K562 (cell line): ENCODE data around the gene MBOAT7. TPM values are rescaled to one million over a fixed set of nuclear protein-coding genes. Genes with fewer than 3 reads are reported as not detected.

ENCODE experiments used
- CEBPZ ChIP-seq: fragments of 150-350 bp; IDR thresholded peaks from 2 replicates; pipeline ENCODE4 v1.6.1; 2014; ENCODE audit warnings: low read depth, mild to moderate bottlenecking, low read length, borderline replicate concordance
- CREB3L1 ChIP-seq: fragments of 450-650 bp; IDR thresholded peaks from 2 replicates; pipeline ENCODE4 v1.6.1; 2014; ENCODE audit warnings: low read depth, mild to moderate bottlenecking, moderate library complexity, borderline replicate concordance
- E2F4 ChIP-seq: sonication (generic); formaldehyde crosslinking; IDR thresholded peaks from 2 replicates; pipeline ENCODE4 v1.8.0; 2022; ENCODE audit warnings: mild to moderate bottlenecking, low read depth, missing genetic modification reagents
- HEY1 ChIP-seq: fragments of 250-450 bp; sonication (Bioruptor Pico); IDR thresholded peaks from 2 replicates; pipeline ENCODE4 v1.5.0; 2020; ENCODE audit warnings: mild to moderate bottlenecking, moderate library complexity, borderline replicate concordance
- JUNB ChIP-seq: fragments of 450-650 bp; formaldehyde crosslinking; conservative IDR thresholded peaks from 2 replicates; pipeline ENCODE4 v1.4.0; 2020; ENCODE audit warnings: mild to moderate bottlenecking
- MTA3 ChIP-seq: fragments of 450-650 bp; formaldehyde crosslinking; IDR thresholded peaks from 2 replicates; pipeline ENCODE4 v1.6.1; 2017; ENCODE audit warnings: mild to moderate bottlenecking, borderline replicate concordance
- NCOA4 ChIP-seq: fragments of 450-650 bp; IDR thresholded peaks from 2 replicates; pipeline ENCODE4 v1.6.1; 2018; ENCODE audit warnings: mild to moderate bottlenecking; ENCODE audit not compliant: partially characterized antibody
- NCOR1 ChIP-seq: fragments of 450-650 bp; IDR thresholded peaks from 2 replicates; pipeline ENCODE4 v1.6.1; 2016; ENCODE audit warnings: mild to moderate bottlenecking, moderate library complexity
- RAD21 ChIP-seq, 2 experiments: fragments of 250-450 bp in 1 of 2; fragments of 450-650 bp in 1 of 2; sonication (Bioruptor Pico) in 1 of 2; formaldehyde crosslinking in 1 of 2; IDR thresholded peaks in 1 of 2; conservative IDR thresholded peaks in 1 of 2; 2 replicates each; pipeline versions ENCODE4 v1.4.0 to v1.8.0; 2020 to 2022; ENCODE audit warnings: mild to moderate bottlenecking in 2 of 2, moderate library complexity in 1 of 2
- RFX7 ChIP-seq: fragments of 250-450 bp; sonication (Bioruptor Pico); IDR thresholded peaks from 2 replicates; pipeline ENCODE4 v1.5.1; 2021; ENCODE audit warnings: mild to moderate bottlenecking
- SMC3 ChIP-seq: conservative IDR thresholded peaks from 2 replicates; pipeline ENCODE4 v1.6.1; 2011; ENCODE audit warnings: low read depth, low read length, improper control_type of control experiment; ENCODE audit not compliant: insufficient read depth
- TEAD4 ChIP-seq, 2 experiments: sonication (generic) in 1 of 2; formaldehyde crosslinking in 1 of 2; IDR thresholded peaks; 2 replicates each; pipeline versions ENCODE4 v1.6.1 to v1.8.0; 2012 to 2022; ENCODE audit warnings: borderline replicate concordance in 1 of 2, inconsistent platforms in 1 of 2, low read length in 1 of 2, mild to moderate bottlenecking in 1 of 2, missing genetic modification reagents in 1 of 2
- ZNF511 ChIP-seq: sonication (generic); formaldehyde crosslinking; IDR thresholded peaks from 2 replicates; pipeline ENCODE4 v1.8.0; 2022; ENCODE audit warnings: mild to moderate bottlenecking, missing genetic modification reagents
- ZNF592 ChIP-seq: fragments of 450-650 bp; IDR thresholded peaks from 2 replicates; pipeline ENCODE4 v1.6.1; 2017; ENCODE audit warnings: antibody characterized with exemption, mild to moderate bottlenecking
- ZNF77 ChIP-seq: fragments of 250-450 bp; sonication (Bioruptor Pico); IDR thresholded peaks from 2 replicates; pipeline ENCODE4 v1.5.0; 2020
- polyA plus RNA-seq, 8 experiments: library from polyadenylated mRNA; depleted of rRNA in 4 of 8; stranded (reverse) in 5 of 8; unstranded in 3 of 8; fragments of >200 nt; fragmentation: Nextera tagmentation in 2 of 8; fragmentation: Illumina TruSeq in 1 of 8; extraction: Ambion mirVana in 2 of 8; extraction: Trizol in 1 of 8; gene quantifications; 2 replicates each; pipeline versions ENCODE4 v1.2.1 to v1.2.3, GENCODE V29; 2011 to 2014; ENCODE audit warnings: inconsistent platforms in 1 of 8, missing spikeins in 1 of 8
- total RNA-seq, 7 experiments: library from RNA; depleted of rRNA in 6 of 7; stranded (reverse); fragments of >200 nt in 6 of 7; fragmentation: Illumina TruSeq in 2 of 7; extraction: Trizol in 2 of 7; gene quantifications; 2 replicates each; pipeline versions ENCODE4 v1.2.1 to v1.2.3, GENCODE V29; 2011 to 2021; ENCODE audit warnings: low replicate concordance in 1 of 7

MBOAT7 gene
- total and polyA plus RNA-seq, 9 of the 15 experiments (the other 6 are each of a cell fraction or from before 2014, with no cell fraction given), result 1.4 to 153 (median 56.1) TPM

- TF ChIP-seq ZNF511 (CRISPR knock-in tag), result no peak
- no peak for TF ChIP-seq RFX7 (CRISPR knock-in tag)
- no peak for TF ChIP-seq MTA3
- no peak for TF ChIP-seq NCOA4
- no peak for TF ChIP-seq JUNB (CRISPR knock-in tag)
- no peak for TF ChIP-seq CEBPZ
- TF ChIP-seq HEY1 (CRISPR knock-in tag), result no peak
- TF ChIP-seq NCOR1, result no peak
- no peak for TF ChIP-seq ZNF77 (CRISPR knock-in tag)
- 0 out of 2 replicates have a peak, but pooled peaks have one; percentile 13 for TF ChIP-seq TEAD4 (IDR thresholded peaks at IDR 0.05; ENCODE audit: low read length)
- no peak for TF ChIP-seq TEAD4 (CRISPR knock-in tag; IDR thresholded peaks at IDR 0.05; ENCODE audit: borderline replicate concordance)
- no peak for TF ChIP-seq SMC3
- no peak for TF ChIP-seq RAD21 (CRISPR knock-in tag; conservative IDR thresholded peaks at IDR 0.05 in 1 of 2, IDR thresholded peaks at IDR 0.05 in 1 of 2)
- peak; percentile 59; the same call in 1 of the 2 replicates for TF ChIP-seq CREB3L1
- no peak for TF ChIP-seq E2F4 (CRISPR knock-in tag)
- TF ChIP-seq ZNF592, result peak; percentile 74
Observed at GRCh38 chr19:54178581-54179261, 10.7 kb downstream of the MBOAT7 start (continued).
